ENCODE data around the gene DPP8. TPM values are rescaled to one million over a fixed set of nuclear protein-coding genes. Genes with fewer than 3 reads are reported as not detected.
"Not testable (repeated sequence)": the region's sequence is repeated elsewhere in the genome, so short reads cannot be mapped to it uniquely, and the experiment has no call there.

DPP8 gene
- total RNA-seq, 1 donor from 2014 or later = 52.7 TPM

GRCh38 chr15:65404186-65404872 is 113.2 kb downstream of the DPP8 start:
- DNase-seq (ENCODE audit: low read depth) = no peak

- DNase-seq (ENCODE audit: low read depth) = no peak
Measured at GRCh38 chr15:65402961-65403360, 114.5 kb downstream of the DPP8 start.

- no peak for DNase-seq (ENCODE audit: low read depth)
Measured at GRCh38 chr15:65401611-65402240, 115.8 kb downstream of the DPP8 start.

- DNase-seq (ENCODE audit: low read depth) = peak; percentile 58
Measured at GRCh38 chr15:65400760-65401610, 116.5 kb downstream of the DPP8 start.

- no peak for DNase-seq (ENCODE audit: low read depth)
Measured at GRCh38 chr15:65399997-65400396, 117.5 kb downstream of the DPP8 start.

- DNase-seq (ENCODE audit: low read depth) = no peak
Measured at GRCh38 chr15:65399001-65399706, 118.3 kb downstream of the DPP8 start.

GRCh38 chr15:65398486-65398885 is 119.0 kb downstream of the DPP8 start:
- not testable (repeated sequence) for DNase-seq (ENCODE audit: low read depth)

- DNase-seq (ENCODE audit: low read depth) = no peak
Measured at GRCh38 chr15:65396965-65397317, 120.5 kb downstream of the DPP8 start.

GRCh38 chr15:65396283-65396964 is 121.1 kb downstream of the DPP8 start:
- no peak for DNase-seq (ENCODE audit: low read depth)

GRCh38 chr15:65395567-65396202 is 121.8 kb downstream of the DPP8 start:
- no peak for DNase-seq (ENCODE audit: low read depth)

GRCh38 chr15:65394936-65395335 is 122.6 kb downstream of the DPP8 start:
- no peak for DNase-seq (ENCODE audit: low read depth)

GRCh38 chr15:65394280-65394789 is 123.2 kb downstream of the DPP8 start:
- no peak for DNase-seq (ENCODE audit: low read depth)

GRCh38 chr15:65393557-65393956 is 123.9 kb downstream of the DPP8 start:
- no peak for DNase-seq (ENCODE audit: low read depth)

- no peak for DNase-seq (ENCODE audit: low read depth)
Measured at GRCh38 chr15:65393091-65393490, 124.4 kb downstream of the DPP8 start.

Other genes with a start within 250 kb of the DPP8 start
- gene PARP16, start 230.8 kb downstream of the DPP8 start, total RNA-seq = 1.7 and 4.0 TPM in 2 replicates
- gene RNU5A-1, start 221.6 kb downstream of the DPP8 start, total RNA-seq = not detected in 2 replicates
- gene RNU5B-1, start 213.0 kb downstream of the DPP8 start, total RNA-seq = not detected in 2 replicates
- gene IGDCC3, start 139.7 kb downstream of the DPP8 start, total RNA-seq = 0.05 TPM in 1 of 2 replicates, not detected in the other
- 24.1 and 58.2 TPM in 2 replicates for gene IGDCC4, start 94.7 kb downstream of the DPP8 start, total RNA-seq
- 212 and 245 TPM in 2 replicates for gene HACD3, start 12.8 kb upstream of the DPP8 start, total RNA-seq
- gene INTS14, start 93.4 kb upstream of the DPP8 start, total RNA-seq = 33.3 and 44.5 TPM in 2 replicates
- gene SLC24A1, start 104.2 kb upstream of the DPP8 start, total RNA-seq = 4.5 and 14.9 TPM in 2 replicates

Measured in renal cortical epithelial cell (primary cell).